Aorta (tissue), 5 donors: ENCODE results near the gene PAK3. TPM values are rescaled to one million over a fixed set of nuclear protein-coding genes. Genes with fewer than 3 reads are reported as not detected.

ENCODE experiments used
- ATAC-seq: fragments of 200-7000 bp; cut with Tn5 transposase; one replicate; pipeline ENCODE4 v1.9.1; 2022; ENCODE audit warnings: moderate library complexity; ENCODE audit not compliant: low FRiP score
- DNase-seq, 2 donors: peaks; one replicate each; pipeline ENCODE4 v3.0.0-alpha.2; 2020
- H3K27ac ChIP-seq, 2 donors: one replicate each; pipeline ENCODE4 v1.5.1; 2013; ENCODE audit warnings: low read length in 2 of 2, mild to moderate bottlenecking in 2 of 2, moderate library complexity in 2 of 2, control low read depth in 1 of 2, inconsistent platforms in 1 of 2, low read depth in 1 of 2
- H3K27me3 ChIP-seq, 2 donors: one replicate each; pipeline ENCODE4 v1.6.1; 2013; ENCODE audit warnings: control low read depth in 1 of 2, low read length in 1 of 2, mild to moderate bottlenecking in 1 of 2, moderate library complexity in 1 of 2; ENCODE audit not compliant: insufficient read depth in 2 of 2, control insufficient read depth in 1 of 2
- H3K36me3 ChIP-seq, 2 donors: one replicate each; pipeline ENCODE4 v1.6.1; 2013; ENCODE audit warnings: control low read depth in 1 of 2, low read length in 1 of 2, mild to moderate bottlenecking in 1 of 2; ENCODE audit not compliant: insufficient read depth in 2 of 2, control insufficient read depth in 1 of 2
- H3K4me1 ChIP-seq, 2 donors: one replicate each; pipeline ENCODE4 v1.6.1; 2013; ENCODE audit warnings: low read length in 2 of 2, control low read depth in 1 of 2, mild to moderate bottlenecking in 1 of 2, moderate library complexity in 1 of 2; ENCODE audit not compliant: insufficient read depth in 2 of 2, control insufficient read depth in 1 of 2
- H3K4me3 ChIP-seq, 2 donors: one replicate each; pipeline ENCODE4 v1.5.1; 2013; ENCODE audit warnings: low read length in 2 of 2, control low read depth in 1 of 2, mild to moderate bottlenecking in 1 of 2
- H3K9me3 ChIP-seq: one replicate; pipeline ENCODE4 v1.6.1; 2013; ENCODE audit warnings: mild to moderate bottlenecking, low read length; ENCODE audit not compliant: control insufficient read depth
- WGBS, 2 donors: extraction: QIAGEN DNeasy Blood & Tissue Kit; methylation state at CpG; one replicate each; pipeline ENCODE4 v1.1.7; 2013; 5-methylcytosine and 5-hydroxymethylcytosine counted together
- intact Hi-C, 2 donors: fragments of 100-400 bp; cut with DNase I; formaldehyde crosslinking; loops; one replicate each; pipeline versions ENCODE4 v1.14.2 to v1.15.0; 2022
- long read RNA-seq, 2 donors: library from polyadenylated mRNA; unstranded; transcript quantifications; one replicate each; pipeline ENCODE4 v2.0.0, GENCODE V29; 2020 to 2021
- polyA plus RNA-seq, 2 donors: library from polyadenylated mRNA; stranded (reverse); fragments of 200-250 nt; gene quantifications; one replicate each; pipeline ENCODE4 v1.2.3, GENCODE V29; 2013
- total RNA-seq, 2 donors: library from RNA; stranded (reverse); fragmentation: NEBNext Ultra II Directional; extraction: Animal tissue kit (Norgen Biotek cat#: 25700); gene quantifications; one replicate each; pipeline ENCODE4 v1.2.1, GENCODE V29; 2021
- donor health status: healthy with polysubstance abuse.
- donor health status: Bipolar disorder and iron deficiency.
- donor health status: DM: no; HTN: no; CAD: no.
- donor health status: DM: no; HTN: no; CAD: no.
- donor health status: DM: yes; HTN: yes; CAD: no.

Gene PAK3
- total RNA-seq (10 to 100 TPM; 14.7 to 24.5 TPM), polyA plus RNA-seq (under 1 TPM; 0.50 to 0.84 TPM)
- long read RNA-seq, donor 1, partial matches to known transcripts, result 6 of 28 reads
- long read RNA-seq, donor 1, other reads (novel, unspliced or antisense), result 22 of 28 reads
- long read RNA-seq, donor 2, full-length matches to known transcripts, result 3 of 20 reads
- long read RNA-seq, donor 2, partial matches to known transcripts, result 4 of 20 reads
- long read RNA-seq, donor 2, other reads (novel, unspliced or antisense), result 13 of 20 reads

DNA sequence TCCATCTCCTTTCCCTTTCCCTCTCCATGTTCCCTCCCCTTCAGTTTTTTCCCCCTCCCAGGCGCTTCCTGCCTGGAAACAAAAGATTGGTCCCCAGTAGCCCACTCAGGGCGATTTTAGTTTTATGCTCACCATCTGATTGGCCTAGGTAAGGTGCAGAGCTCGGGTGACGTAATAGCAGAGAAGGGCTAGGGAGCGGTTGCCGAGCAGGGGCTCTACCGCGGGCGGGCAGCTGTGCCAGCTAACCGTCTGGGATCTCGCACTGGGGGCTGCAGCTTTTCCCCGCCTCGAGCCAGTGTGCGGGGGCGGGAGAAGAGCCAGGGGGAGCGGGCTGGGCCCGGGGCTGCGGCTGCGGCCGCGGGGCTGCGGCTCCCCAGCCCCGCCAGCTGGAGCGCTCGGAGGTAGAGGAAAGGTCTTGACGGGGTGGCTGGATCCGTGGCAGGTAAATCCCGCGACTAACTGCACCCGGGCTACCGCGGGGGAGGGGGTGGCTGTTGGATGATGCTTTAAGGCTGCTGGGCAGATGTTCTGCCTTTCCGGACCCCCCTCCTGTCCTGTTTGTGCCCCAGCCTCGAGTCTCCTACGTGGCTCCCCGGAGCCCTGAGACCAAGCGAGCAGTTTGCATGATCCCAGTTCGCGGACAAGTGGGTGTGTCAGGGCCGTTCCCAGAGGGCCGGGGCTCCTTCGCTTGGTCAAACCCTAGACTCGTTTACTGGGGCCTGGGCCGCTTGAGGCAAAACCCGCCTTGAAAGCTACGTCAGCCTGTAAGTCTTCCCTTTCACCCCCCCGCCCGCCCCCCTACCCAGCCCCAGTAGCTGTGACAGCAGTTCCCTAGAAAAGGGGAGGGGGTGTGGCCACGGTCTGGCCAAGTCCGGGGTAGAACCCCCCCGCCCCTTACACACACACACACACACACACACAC is at the start of gene PAK3:
Gene PAK3, plus strand, starts transcription at position 218 of the 922 bp plus-strand sequence. CDS start 26,913 bp downstream, outside the sequence.
- H3K9me3 ChIP-seq, result no peaks in the 10 kb centered on the region
- intact Hi-C loops, result loop anchor here in 1 of 2 donors (10.0 kb wide), 1 partner anchor 259 kb away; no protein-coding TSS in a partner anchor
- DNase-seq (peak; percentile 69 to 83), ATAC-seq (peak; percentile 86)
- H3K36me3 ChIP-seq, result no peaks in the 10 kb centered on the region
- peak within 1 kb of the TSS; percentile 9 to 65 for H3K27ac ChIP-seq
- peak within 1 kb of the TSS; percentile 65 to 92 for H3K4me3 ChIP-seq
- H3K4me1 ChIP-seq, result no peaks in the 10 kb centered on the region
- H3K27me3 ChIP-seq, result no peaks in the 10 kb centered on the region
- 1 to 18% methylated on average over 42 to 51 of the region's 51 CpGs for WGBS, 2 donors

- intact Hi-C loops, result no loop called here
- Histone ChIP-seq H3K36me3 (no peaks in the 10 kb centered on the region), H3K4me1 (no peaks in the 10 kb centered on the region), H3K9me3 (no peaks in the 10 kb centered on the region), H3K27ac (no peak overlapping the region), H3K4me3 (no peak overlapping the region), H3K27me3 (no peaks in the 10 kb centered on the region)
- DNase-seq, result no peak
- ATAC-seq, result no peak
- WGBS, 2 donors, result 62 to 71% methylated on average over 4 of the region's 4 CpGs
These were observed 48.4 kb upstream of the PAK3 start for GRCh38 chrX:111047575-111047974.

DNA sequence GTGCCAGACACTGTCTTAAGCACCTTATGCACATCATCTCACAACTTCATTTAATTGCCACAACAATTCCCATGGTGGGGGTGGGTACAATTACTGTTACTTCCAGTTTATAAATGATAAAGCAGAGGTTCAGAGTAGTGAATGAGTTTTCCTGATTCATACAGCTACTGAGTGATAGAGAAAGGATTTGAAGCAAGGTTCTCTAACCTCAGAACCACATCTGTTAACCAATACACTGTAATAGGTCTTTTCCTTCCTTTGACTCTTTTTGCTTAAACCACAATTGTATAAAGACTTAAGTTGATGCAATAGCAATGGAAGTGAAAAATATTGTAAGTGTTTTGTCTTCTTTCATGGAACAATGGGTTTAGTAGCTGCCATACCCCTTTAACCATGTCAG is 43.5 kb upstream of the PAK3 start:
- Histone ChIP-seq H3K4me3 (no peak overlapping the region), H3K27me3 (no peaks in the 10 kb centered on the region), H3K36me3 (no peaks in the 10 kb centered on the region), H3K4me1 (no peaks in the 10 kb centered on the region), H3K9me3 (no peaks in the 10 kb centered on the region), H3K27ac (no peak overlapping the region)
- intact Hi-C loops, result no loop called here
- ATAC-seq, result no peak
- DNase-seq, result no peak

- Histone ChIP-seq H3K4me1 (no peaks in the 10 kb centered on the region), H3K36me3 (no peaks in the 10 kb centered on the region), H3K4me3 (no peak overlapping the region), H3K27me3 (no peaks in the 10 kb centered on the region), H3K9me3 (no peaks in the 10 kb centered on the region), H3K27ac (no peak overlapping the region)
- ATAC-seq (no peak), DNase-seq (no peak)
- intact Hi-C loops, result no loop called here
- WGBS, 2 donors, result 46 to 65% methylated on average over 1 of the region's 1 CpG
These were observed 24.3 kb upstream of the PAK3 start for GRCh38 chrX:111071542-111072277.

DNA sequence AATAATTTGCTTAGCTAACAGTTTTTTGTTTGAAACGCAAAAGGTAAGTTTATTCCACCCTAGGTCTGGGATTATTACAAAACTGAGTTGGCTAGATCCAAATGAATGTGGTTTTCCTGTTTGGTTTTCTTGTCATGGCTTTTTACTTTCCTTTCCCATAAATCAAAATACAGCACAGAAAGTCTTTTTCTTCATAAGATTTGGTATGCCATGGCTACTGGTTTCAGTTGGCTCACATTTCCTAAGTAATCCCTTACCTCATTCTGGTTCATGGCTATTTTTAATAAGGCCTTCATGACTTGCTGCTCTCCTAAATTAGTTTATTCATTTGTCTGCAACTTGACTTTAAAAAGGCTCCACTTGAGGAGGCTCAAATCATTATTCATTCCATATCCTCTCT is 12.9 kb upstream of the PAK3 start:
- DNase-seq (no peak), ATAC-seq (no peak)
- H3K9me3 ChIP-seq, result no peaks in the 10 kb centered on the region
- H3K4me1 ChIP-seq, result no peaks in the 10 kb centered on the region
- no peaks in the 10 kb centered on the region for H3K27me3 ChIP-seq
- no peaks in the 10 kb centered on the region for H3K36me3 ChIP-seq
- H3K27ac ChIP-seq, result no peak overlapping the region
- intact Hi-C loops, result no loop called here
- 60 to 84% methylated on average over 1 of the region's 1 CpG for WGBS, 2 donors
- H3K4me3 ChIP-seq, result no peak overlapping the region

GRCh38 chrX:111086591-111087006 is 9.4 kb upstream of the PAK3 start:
- H3K36me3 ChIP-seq, result no peaks in the 10 kb centered on the region
- intact Hi-C loops, result no loop called here
- no peak overlapping the region for H3K4me3 ChIP-seq
- H3K4me1 ChIP-seq, result no peaks in the 10 kb centered on the region
- H3K9me3 ChIP-seq, result no peaks in the 10 kb centered on the region
- no peaks in the 10 kb centered on the region for H3K27me3 ChIP-seq
- DNase-seq (no peak), ATAC-seq (no peak)
- WGBS, 2 donors, result 38 to 69% methylated on average over 6 of the region's 6 CpGs
- H3K27ac ChIP-seq, result no peak overlapping the region

DNA sequence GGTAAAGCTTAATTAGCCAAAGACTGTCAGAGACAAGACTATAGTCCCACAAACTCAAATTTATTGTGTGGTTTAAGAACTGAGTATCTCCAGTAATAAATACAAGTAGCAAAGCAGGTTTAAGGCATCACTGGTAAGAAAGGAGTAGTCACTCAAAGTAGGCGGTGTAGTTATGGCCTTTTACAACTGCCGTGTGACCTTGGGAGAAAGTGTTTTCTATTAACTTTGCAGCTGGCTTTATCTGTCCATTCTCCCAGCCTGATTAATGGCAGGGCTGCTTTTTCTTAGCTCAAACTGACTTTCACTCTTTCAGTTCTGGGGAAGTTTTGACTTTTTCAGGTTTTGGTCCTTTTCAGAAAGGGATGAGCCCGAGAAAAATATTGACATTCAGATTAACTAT is 7.4 kb upstream of the PAK3 start:
- Histone ChIP-seq H3K4me1 (no peaks in the 10 kb centered on the region), H3K4me3 (no peak overlapping the region), H3K36me3 (no peaks in the 10 kb centered on the region), H3K27ac (no peak overlapping the region), H3K27me3 (no peaks in the 10 kb centered on the region), H3K9me3 (no peaks in the 10 kb centered on the region)
- 69 to 92% methylated on average over 3 of the region's 3 CpGs for whole genome bisulfite sequencing, 2 donors
- ATAC-seq, result no peak
- intact Hi-C loops, result no loop called here
- no peak for DNase-seq

- H3K4me1 ChIP-seq, result no peaks in the 10 kb centered on the region
- intact Hi-C loops, result loop anchor here in 1 of 2 donors (10.0 kb wide), 1 partner anchor 264 kb away; no protein-coding TSS in a partner anchor
These were observed 5.5 kb upstream of the PAK3 start for GRCh38 chrX:111090458-111090857.

More at GRCh38 chrX:111090458-111090857, 5.5 kb upstream of the PAK3 start:
- Histone ChIP-seq H3K4me3 (no peak overlapping the region), H3K36me3 (no peaks in the 10 kb centered on the region), H3K27me3 (no peaks in the 10 kb centered on the region), H3K27ac (no peak overlapping the region), H3K9me3 (no peaks in the 10 kb centered on the region)
- DNase-seq (no peak), ATAC-seq (no peak)
- 57 to 71% methylated on average over 4 of the region's 4 CpGs for WGBS, 2 donors
